ENCODE data around the gene OR2H1.

- TF ChIP-seq CTCF (IDR thresholded peaks at IDR 0.05) = no peak
- TF ChIP-seq EZH2 (IDR thresholded peaks at IDR 0.05; ENCODE audit: borderline replicate concordance, insufficient read depth, low read depth, low read length, poor library complexity, severe bottlenecking) = no peak
Observed at GRCh38 chr6:29496961-29497360, 40.0 kb downstream of the OR2H1 start.

Measured in B cell (primary cell).